ENCODE data around the gene DMD.
"Not testable (repeated sequence)": the region's sequence is repeated elsewhere in the genome, so short reads cannot be mapped to it uniquely, and the experiment has no call there.

DMD gene

GRCh38 chrX:31606771-31607170, 1604.6 kb downstream of the DMD start:
- DNase-seq (ENCODE audit: low read depth, low spot score) = no peak

- no peak for DNase-seq (ENCODE audit: low read depth, low spot score)
Measured at GRCh38 chrX:31604629-31605221, 1606.6 kb downstream of the DMD start.

- DNase-seq (ENCODE audit: low read depth, low spot score) = no peak
Measured at GRCh38 chrX:31603411-31604120, 1607.8 kb downstream of the DMD start.

GRCh38 chrX:31600823-31601222, 1610.5 kb downstream of the DMD start:
- DNase-seq (ENCODE audit: low read depth, low spot score) = no peak

GRCh38 chrX:31593353-31593752, 1618.0 kb downstream of the DMD start:
- DNase-seq (ENCODE audit: low read depth, low spot score) = no peak

GRCh38 chrX:31591355-31591754, 1620.0 kb downstream of the DMD start:
- DNase-seq (ENCODE audit: low read depth, low spot score) = no peak

- DNase-seq (ENCODE audit: low read depth, low spot score) = no peak
Measured at GRCh38 chrX:31590581-31591114, 1620.7 kb downstream of the DMD start.

- no peak for DNase-seq (ENCODE audit: low read depth, low spot score)
Measured at GRCh38 chrX:31589503-31589902, 1621.8 kb downstream of the DMD start.

- no peak for DNase-seq (ENCODE audit: low read depth, low spot score)
Measured at GRCh38 chrX:31588355-31588754, 1623.0 kb downstream of the DMD start.

GRCh38 chrX:31583892-31584291, 1627.5 kb downstream of the DMD start:
- not testable (repeated sequence) for DNase-seq (ENCODE audit: low read depth, low spot score)

- no peak for DNase-seq (ENCODE audit: low read depth, low spot score)
Measured at GRCh38 chrX:31580726-31581125, 1630.6 kb downstream of the DMD start.

- DNase-seq (ENCODE audit: low read depth, low spot score) = no peak
Measured at GRCh38 chrX:31580227-31580626, 1631.1 kb downstream of the DMD start.

- DNase-seq (ENCODE audit: low read depth, low spot score) = no peak
Measured at GRCh38 chrX:31572360-31572759, 1639.0 kb downstream of the DMD start.

- DNase-seq (ENCODE audit: low read depth, low spot score) = no peak
Measured at GRCh38 chrX:31570658-31571057, 1640.7 kb downstream of the DMD start.

- no peak for DNase-seq (ENCODE audit: low read depth, low spot score)
Measured at GRCh38 chrX:31563792-31564191, 1647.6 kb downstream of the DMD start.

- no peak for DNase-seq (ENCODE audit: low read depth, low spot score)
Measured at GRCh38 chrX:31555506-31555905, 1655.8 kb downstream of the DMD start.

- no peak for DNase-seq (ENCODE audit: low read depth, low spot score)
Measured at GRCh38 chrX:31551913-31552312, 1659.4 kb downstream of the DMD start.

GRCh38 chrX:31550158-31550557, 1661.2 kb downstream of the DMD start:
- no peak for DNase-seq (ENCODE audit: low read depth, low spot score)

- no peak for DNase-seq (ENCODE audit: low read depth, low spot score)
Measured at GRCh38 chrX:31547816-31548215, 1663.5 kb downstream of the DMD start.

GRCh38 chrX:31547416-31547815, 1663.9 kb downstream of the DMD start:
- DNase-seq (ENCODE audit: low read depth, low spot score) = no peak

GRCh38 chrX:31546126-31546525, 1665.2 kb downstream of the DMD start:
- no peak for DNase-seq (ENCODE audit: low read depth, low spot score)

- no peak for DNase-seq (ENCODE audit: low read depth, low spot score)
Measured at GRCh38 chrX:31545726-31546125, 1665.6 kb downstream of the DMD start.

- no peak for DNase-seq (ENCODE audit: low read depth, low spot score)
Measured at GRCh38 chrX:31545191-31545590, 1666.2 kb downstream of the DMD start.
